HG02571 (cell line): Measurements from ENCODE around the gene TMEM175.

Experiments
- ATAC-seq: cut with Tn5 transposase; IDR thresholded peaks from one replicate; pipeline ENCODE4 v1.9.1; 2021; ENCODE audit warnings: mild to moderate bottlenecking, moderate library complexity; ENCODE audit not compliant: unreplicated experiment

TMEM175 gene

DNA sequence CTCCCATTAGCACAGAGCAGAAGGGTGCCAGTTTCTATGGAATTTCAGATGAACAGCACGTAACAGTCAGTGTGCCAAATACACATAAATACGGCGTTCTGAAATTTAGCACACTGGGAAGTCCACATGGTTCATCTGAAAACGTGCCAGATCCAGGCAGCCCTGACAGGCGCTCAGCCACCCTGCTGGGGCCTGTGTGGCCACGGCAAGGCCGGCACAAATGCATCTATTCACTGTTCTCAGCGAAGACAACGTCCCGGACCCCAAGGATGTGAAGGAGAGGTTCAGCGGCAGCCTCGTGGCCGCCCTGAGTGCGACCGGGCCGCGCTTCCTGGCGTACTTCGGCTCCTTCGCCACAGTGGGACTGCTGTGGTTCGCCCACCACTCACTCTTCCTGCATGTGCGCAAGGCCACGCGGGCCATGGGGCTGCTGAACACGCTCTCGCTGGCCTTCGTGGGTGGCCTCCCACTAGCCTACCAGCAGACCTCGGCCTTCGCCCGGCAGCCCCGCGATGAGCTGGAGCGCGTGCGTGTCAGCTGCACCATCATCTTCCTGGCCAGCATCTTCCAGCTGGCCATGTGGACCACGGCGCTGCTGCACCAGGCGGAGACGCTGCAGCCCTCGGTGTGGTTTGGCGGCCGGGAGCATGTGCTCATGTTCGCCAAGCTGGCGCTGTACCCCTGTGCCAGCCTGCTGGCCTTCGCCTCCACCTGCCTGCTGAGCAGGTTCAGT, 25.5 kb downstream of the TMEM175 start:
- ATAC-seq = no peak

DNA sequence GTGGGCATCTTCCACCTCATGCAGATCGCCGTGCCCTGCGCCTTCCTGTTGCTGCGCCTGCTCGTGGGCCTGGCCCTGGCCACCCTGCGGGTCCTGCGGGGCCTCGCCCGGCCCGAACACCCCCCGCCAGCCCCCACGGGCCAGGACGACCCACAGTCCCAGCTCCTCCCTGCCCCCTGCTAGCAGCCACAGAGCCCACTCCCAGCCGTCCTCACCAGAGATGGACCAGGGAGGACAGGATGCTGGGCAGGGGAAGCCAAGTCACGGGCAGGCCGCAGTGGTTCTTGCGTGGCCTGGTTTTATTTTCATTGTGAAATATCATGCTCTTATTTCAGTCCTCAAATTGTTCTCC, 26.0 kb downstream of the TMEM175 start:
- no peak for ATAC-seq

DNA sequence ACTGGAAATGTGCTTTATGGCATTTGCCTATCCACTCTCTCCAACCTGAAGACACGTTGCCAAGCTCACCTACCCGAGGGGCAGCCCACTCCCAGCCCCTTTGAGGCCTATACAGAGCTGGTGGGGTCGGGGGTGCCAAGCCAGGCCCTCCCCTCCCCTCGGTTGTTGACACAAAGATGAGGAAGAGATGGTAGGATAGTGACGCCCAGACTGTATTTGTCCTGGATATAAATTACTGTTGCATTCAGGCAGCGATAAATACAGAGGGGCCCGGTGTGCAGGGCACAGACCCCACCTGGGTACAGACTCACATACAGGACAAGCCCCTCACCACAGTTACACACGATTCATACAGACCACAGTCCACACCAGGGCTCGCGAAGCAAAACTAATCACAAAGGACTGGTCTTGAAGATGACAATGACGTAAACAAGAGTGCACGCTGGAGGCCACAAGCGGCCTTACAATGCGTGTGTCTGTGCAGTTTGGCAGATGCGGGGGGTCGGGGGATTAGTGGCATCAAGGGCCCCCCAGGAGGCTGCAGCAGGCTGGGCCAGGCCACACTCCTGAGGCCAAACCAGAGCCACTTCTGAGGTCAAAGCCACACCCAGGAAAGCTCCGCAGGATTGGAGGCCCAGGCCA, 26.6 kb downstream of the TMEM175 start:
- ATAC-seq = no peak

DNA sequence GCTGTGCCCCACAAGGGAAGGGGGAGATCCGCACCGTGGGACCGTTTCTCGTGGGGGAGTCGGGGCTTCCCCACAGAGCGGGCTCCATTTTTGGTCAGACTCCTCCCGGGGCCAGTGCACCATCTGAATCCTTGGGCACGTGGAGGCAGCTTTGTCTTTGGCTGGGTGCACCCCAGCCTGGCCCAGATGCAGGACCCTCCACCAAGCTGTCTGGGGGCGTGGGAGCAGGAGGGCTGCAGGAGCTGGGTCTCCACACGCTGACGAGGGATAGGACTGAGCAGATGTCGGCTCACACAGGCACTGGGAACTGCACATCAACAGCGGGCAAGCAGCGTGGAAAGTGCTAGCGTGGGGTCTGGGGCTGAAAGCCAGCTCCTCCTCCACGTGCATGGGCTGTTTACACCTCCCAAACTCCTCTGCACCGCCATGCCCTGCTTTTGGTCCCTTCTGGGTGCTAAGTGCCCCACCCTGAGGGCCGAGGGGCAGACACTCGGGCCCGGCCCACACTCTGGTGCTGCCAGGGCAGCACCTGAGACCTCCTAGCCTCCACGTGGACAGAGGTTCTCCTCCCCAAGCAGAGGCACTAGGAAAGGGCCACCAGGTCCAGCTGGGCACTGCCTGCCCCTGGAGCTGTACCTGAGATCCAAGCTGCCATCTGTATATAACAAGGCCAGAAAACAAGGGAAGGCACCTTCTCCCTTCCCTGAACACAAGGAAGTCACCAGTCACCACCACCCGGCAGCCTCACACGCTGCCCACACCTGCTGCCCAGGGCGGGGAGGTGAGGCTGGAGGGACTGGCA, 27.3 kb downstream of the TMEM175 start:
- no peak for ATAC-seq

DNA sequence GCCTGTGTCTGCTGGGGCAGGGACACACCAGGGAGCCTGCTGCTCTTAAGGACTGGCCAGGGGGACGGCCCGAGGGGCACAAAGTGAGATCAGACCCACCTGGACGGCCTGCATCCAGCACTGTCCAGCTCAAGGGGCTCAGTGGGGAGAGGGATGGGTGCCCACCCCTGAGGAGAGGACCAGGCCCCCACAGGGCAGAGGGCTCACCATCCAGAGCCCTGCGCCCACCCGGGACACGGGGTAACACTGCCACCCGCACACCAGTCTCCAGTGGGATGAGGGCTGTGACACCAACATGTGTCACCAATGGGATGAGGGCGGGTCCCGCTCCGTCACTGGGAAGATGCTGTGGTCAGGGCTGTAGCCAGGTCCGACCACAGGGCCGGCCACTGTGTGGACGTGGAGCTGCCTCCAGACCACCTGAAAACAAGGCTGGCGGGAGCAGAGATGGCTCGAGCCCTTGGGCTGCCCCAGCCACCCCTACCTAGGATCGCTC, 27.9 kb downstream of the TMEM175 start:
- ATAC-seq = no peak

DNA sequence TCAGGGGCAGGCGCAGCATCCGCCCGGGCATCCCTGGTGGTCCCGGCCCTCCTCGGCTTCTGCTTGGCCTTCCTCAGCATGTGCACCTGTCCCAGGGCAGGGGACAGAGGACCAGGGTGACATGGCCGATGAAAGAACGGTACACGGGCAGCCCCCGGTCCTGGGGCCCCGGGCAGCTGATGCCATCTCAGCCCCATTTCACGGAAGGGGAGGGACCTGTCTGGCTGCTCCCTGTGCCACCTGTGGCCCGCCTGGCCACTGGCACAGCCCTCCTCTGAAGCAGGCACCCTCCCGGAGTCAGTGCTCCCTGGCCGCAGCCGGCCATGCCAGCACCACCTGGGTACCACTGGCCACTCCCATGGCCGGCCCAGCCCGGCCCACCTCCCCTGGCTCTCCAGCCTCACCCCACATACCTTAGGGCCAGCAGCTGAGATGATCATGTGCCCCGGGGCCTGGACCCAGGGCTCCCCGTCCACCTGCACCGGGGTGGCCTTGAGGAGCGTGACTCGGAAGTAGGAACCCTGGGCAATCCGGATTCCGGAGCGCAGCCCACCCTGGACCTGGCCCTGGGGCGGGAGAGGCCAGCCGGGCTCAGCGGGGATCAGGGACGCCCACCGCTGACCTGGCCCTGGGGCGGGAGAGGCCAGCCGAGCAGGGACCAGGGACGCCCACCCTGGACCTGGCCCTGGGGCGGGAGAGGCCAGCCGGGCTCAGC, 28.5 kb downstream of the TMEM175 start:
- no peak for ATAC-seq

DNA sequence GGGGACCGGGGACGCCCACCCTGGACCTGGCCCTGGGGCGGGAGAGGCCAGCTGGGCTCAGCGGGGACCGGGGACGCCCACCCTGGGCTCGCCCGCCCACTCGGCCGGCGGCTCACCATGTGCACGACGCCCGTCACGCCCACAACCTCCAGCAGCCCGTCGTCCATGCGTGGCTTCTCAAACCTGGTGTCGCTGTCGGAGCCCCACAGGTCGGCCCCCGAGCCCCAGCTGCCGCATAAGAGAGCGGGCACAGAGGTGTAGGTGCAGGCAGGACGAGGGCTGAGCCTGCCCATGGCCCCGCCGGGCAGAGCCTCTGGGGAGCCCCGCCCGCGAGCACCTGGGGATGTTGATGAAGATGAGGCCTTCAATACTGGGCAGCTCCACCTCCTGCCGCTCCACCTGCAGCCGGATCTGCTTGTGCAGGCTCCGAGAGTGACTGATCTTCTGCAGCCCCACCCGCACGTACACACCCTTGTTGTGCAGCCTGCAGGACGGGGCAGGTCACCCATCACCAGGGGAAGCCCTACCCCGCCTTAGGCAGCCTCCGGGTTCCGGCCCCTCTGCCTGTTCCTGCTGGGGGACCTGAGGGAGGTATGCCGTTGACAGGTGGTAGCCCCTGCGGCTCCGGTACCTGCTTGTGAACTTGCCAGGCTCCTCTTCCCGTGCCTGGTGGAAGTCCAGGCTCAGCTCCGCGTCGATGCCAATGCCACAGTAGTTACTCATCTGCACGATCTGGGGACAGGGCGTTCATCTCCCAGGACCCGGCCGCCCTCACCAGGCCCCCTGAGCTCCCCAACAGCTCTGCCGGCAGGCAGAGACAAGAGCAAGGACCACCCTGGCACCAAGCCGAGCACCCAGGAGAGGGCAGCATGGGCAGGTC, 29.3 kb downstream of the TMEM175 start:
- no peak for ATAC-seq

DNA sequence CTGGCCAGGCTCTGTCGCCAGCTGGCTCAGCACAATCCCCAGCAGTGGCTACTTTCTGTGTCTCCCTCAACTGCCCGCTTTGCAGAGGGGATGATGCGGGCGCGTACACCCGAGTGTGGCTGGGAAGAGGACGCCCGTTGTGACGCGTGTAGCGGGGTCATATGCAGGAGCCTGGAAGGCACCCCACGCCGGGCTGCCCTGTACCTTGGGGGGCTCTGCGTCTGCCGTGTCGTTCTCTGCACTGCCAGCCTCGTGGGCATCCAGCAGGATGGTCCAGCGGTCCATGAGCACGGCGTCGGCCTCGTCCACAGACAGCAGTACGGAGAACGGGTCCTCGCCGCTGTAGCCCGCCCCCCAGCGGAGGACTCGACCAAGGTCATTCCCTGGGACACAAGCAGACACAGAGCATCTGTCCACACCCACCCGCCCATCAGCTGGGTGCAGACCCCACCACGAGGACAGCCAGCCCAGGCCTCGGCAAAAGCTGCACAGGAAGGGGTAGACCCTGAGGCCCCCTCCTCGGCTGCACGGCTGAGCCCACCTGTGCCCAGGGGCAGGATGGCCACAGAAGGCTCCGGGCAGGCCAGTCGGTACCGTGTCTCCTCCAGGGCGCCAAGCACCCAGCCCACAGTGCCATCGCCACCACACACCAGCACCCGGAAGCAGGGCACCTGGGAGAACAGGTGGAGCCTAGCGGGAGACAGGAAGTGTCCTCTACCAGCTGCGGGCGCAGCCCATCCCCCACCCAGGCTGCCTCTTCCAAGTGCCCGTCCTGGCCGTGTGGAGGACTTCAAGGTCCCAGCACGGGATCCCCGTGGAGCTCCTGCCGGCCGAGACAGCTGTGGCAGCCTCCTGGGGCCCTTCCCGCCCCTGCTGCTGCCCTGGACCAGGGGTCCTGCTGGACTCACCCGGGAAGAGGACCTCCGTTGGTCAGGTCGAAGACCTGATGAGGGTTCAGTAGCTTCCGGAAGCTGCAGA, 30.3 kb downstream of the TMEM175 start:
- ATAC-seq = no peak

DNA sequence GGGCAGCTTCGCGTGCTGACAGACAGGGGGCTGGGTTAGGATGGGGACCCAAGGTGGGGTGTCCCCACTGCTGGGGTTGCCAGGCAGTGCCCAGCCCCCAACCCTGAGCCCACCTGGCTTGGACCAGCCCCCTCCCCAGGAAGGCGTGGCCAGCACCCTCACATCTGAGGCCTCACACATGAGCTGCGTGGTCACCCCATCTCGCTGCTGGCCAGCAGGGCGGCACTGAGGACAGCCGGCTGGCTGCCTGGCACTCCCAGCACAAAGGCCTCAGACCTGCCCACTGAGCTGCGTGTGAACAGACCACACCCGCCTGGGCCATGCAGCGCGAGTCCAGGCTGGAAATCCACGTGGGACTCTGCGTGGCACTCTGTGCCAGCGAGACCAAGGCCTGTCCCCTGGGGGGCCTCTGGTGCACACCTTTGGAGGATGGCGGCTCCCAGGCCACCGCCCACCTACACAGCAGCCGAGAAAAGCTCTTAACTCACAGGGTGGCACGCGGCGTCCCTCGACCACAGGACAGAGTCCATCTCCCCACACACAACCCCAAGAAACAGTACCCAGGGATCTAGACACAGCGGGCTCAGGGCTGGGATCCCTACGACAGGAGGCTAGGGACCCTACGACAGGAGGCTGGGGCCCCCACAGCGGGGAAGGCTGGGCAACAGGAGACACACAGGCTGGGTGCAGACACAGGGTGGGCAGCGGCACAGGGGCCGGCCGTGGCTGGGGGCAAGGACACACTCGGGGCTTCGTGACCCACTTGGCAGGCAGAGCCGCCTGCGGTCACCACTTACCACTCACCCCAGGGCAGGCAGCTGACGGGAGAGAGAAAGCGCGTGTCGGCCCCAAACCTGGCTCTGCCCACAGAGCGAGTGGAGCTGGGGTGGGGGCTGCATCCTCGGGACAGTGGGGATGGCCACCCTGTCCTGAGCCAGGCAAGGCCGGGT, 31.3 kb downstream of the TMEM175 start:
- no peak for ATAC-seq

DNA sequence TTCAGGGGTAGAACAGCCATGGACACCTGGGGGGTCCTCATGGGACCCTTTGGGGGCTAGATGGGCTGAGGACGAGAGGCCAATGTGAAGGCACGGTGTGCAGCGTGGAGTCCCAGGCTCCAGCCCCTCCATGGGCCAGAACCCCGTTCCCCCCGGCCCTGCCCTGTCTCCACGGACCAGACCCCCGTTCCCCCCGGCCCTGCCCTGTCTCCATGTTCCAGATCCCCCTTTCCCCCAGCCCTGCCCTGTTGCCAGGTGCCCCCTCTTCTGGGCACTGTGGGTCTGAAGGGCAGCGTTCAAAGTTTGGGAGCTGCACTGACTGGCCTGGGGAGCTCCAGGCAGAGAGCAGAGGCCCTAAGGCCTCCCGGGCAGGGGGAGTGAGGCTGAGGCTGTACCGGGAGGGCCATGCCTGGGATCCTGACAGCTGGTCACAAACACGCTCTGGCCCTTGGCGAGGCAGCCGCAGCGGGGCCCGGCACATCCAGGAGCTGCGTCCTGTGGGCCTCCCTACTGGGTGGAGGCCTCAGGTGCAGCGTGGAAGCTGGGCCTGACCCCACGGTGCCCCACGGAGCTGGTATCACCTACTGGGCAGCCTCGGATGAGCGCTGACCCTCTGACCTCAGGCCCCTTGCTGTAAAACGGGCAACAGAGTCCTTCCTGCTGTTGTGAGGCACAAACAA, 32.2 kb downstream of the TMEM175 start:
- no peak for ATAC-seq

DNA sequence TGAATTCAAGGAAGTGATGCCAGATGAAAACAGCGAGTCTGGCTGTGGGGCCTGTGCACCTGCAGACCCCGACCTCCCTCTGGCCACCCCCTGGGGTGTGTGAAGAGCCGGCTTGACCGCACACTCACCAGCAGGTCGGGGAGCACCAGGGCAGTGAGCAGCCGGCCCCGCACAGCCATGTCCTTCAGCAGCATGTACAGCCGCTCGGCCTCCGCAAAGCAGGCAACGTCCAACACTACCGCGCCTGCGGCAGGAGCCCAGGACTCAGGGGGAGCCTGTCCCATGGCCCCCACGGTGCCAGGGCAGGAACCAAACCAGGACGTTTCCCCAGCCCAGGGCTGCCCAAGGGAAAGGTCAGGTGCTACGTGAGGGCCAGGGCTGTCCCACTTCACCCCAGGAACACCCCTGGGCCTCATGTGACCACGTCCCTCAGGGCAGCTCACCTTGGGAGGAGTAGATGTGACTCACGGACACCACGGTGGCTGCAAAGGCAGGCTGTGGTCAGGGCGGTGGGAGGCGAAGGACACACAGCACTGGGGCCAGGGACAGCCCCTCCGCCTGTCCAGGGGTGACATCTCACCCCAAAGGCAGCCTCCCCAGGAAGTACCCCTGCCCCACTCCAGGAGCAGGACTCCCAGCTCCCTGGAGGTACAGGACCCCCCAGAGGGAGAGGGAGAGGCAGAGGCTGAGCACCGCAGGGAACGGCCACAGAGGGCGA, 32.9 kb downstream of the TMEM175 start:
- ATAC-seq = no peak

DNA sequence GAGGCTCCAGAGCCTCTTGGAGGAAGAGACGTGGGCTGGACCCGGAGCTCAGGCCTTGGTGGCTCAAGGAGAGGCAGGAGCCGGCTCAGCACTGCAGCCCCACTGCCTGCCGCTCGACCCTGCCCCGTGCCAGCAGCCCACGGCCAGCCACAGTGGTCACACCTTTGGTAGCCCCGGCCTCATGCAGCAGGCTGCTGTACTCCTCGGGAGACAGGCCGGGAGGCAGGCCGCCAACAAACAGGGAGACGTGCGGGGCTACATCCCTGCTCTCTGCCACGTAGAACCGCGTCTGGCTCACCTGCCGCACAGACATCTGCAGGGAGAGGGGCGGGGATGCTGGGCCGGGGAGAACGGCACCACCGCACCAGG, 33.5 kb downstream of the TMEM175 start:
- ATAC-seq = no peak

DNA sequence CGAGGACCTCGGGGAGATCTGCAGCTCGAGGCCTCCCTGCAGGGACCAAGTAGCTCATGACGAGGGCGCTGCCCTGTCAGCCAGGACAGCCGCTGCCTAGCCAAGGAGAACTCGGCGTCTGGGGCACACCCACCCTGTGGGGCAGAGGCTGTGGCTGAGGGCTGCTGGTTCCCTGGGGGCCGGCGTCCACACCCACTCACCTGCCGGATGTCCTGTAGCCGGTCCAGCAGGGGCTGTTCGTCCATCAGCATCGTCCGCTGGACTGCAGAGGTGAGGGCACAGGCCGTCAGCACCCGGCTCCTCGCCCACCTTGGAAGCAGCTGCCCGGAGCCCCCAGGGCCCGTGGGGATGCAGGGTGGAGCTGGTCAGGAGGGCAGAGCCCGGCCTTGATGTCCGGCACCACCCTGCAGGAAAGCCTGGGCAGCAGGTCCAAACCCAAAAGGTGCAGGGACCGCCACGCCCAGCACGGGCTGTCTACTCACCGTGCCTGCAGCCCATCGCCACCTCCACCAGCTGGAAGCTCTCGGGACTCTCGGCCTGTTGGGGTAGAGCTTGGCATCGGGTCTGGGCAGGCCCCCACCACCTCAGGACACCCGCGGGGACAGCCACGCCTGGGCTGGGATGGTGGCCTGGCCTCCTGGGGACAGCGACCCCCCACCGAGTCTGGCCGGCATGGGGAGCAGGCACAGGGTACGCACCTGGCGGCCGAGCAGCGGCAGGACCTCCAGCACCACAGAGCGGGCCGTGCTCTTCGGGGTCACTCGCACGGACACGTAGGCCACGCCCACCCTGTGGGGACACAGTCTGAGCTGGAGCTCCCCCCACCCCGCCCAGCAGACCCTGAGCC, 34.2 kb downstream of the TMEM175 start:
- no peak for ATAC-seq

DNA sequence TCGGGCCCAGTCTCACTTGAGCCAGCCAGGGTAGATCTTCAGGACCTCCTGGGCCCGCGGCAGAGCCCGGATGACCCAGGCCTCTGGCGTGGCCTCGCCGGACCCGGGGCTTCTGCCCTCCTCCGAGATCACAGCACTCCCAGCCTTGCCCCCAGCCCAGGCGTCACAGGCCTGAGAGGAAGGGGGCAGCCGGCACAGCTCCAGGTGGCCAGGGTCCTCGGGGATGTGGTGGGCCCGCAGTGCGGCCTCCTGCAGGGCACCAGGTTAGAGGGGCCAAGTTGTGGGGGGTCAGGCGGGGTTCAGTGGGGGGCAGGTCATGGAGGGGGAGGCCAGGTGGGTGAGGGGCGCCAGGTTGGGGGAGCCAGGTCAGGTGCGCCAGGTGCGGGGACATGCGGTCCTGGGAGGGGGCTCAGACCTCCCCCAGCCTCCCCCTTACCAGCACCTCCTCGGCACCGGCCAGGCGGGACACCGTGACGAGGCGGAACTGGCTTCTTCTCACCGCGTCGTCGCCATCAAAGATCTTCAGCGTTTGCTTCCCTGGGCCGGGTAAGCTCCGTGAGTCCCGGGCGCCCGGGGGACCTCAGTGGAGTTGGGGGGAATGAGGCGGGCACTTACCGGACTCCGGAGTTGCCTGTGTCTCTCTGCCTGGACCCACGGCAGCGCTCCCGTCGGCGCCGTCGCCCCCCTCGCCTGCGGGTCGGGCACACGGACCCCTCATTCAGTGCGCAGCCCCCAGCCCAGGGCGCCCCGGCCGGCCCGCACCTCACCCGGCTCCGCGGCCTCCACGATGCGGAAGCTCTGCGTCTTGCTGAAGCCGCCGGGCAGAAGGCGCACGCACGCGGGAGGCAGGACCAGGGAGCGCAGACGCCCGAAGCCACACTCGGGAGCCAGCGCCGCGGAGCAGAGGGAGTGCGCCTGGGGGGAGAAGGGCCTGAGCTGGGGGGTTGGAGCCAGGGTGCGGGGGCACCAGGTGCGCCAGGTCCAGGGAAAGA, 35.1 kb downstream of the TMEM175 start:
- ATAC-seq = no peak

DNA sequence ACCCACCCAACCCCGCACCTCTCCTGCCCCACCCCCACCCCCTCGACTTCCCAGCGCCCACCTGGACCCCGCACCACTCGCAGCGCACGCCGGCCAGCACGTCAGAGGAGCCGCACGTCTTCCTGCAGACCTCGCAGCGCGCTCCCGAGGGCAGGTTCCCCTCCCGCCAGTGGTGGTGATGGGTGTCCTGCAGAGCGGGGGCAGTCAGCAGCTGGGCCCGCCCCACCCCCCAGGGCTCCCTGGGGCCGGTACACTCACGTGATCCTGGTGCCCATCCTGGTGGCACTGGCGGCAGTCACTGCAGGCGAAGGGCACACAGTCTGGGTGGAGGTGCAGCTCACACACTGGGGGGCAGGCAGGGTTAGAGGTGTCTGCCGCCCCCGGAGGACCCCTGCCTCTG, 36.0 kb downstream of the TMEM175 start:
- no peak for ATAC-seq
